ENCODE data around the gene C21orf91.

The C21orf91 gene

GRCh38 chr21:17819114-17819876 lies at the start of gene C21orf91:
TSS of gene C21orf91 (minus strand) at chr21:17819356. CDS start at chr21:17818318, 1,038 bp downstream.
- TF ChIP-seq CTCF (IDR thresholded peaks at IDR 0.05; ENCODE audit: control extremely low read depth, extremely low read depth, low read depth, missing control alignments), result no peak
- POLR2A ChIA-PET, result interaction anchor here (1.0 kb wide), 1 partner anchor 9 kb away, joined by 5 read pairs; no protein-coding TSS in a partner anchor
- CTCF ChIA-PET, result interaction anchor here (1.2 kb wide), 2 partner anchors 20 to 130 kb away, joined by 4 to 5 read pairs; no protein-coding TSS in a partner anchor
- DNase-seq (ENCODE audit: extremely low spot score), result peak; percentile 89

DNA sequence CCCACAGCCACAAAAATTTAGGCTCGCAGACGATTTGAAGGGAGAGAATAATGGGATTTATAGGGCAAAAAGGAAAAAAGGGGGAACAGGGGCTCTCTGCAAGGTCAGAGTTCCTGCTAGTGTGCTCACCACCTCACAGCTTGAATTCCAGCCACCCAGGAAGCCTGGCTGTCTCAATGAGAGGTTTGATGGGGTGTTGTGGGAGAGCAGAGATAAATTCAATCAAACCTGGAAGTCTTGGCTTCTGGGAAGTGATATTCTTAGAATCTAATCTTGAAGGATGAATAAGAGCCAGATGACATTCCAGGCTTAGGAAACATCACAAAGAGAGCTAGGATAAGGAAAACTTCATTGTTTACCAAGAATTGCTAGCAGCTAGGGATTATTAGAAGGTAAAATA lies 47.4 kb upstream of the C21orf91 start:
- no peak for TF ChIP-seq CTCF (IDR thresholded peaks at IDR 0.05; ENCODE audit: control extremely low read depth, extremely low read depth, low read depth, missing control alignments)
- CTCF ChIA-PET, result interaction anchor here (1.0 kb wide), 1 partner anchor 39 kb away, joined by 3 read pairs; no protein-coding TSS in a partner anchor
- POLR2A ChIA-PET, result no interaction called here
- no peak for DNase-seq (ENCODE audit: extremely low spot score)

- ChIA-PET POLR2A (no interaction called here), CTCF (interaction anchor here (1.2 kb wide), 1 partner anchor 14 kb away, joined by 3 read pairs; no protein-coding TSS in a partner anchor)
- no peak for TF ChIP-seq CTCF (IDR thresholded peaks at IDR 0.05; ENCODE audit: control extremely low read depth, extremely low read depth, low read depth, missing control alignments)
- DNase-seq (ENCODE audit: extremely low spot score), result no peak
These were observed 40.5 kb upstream of the C21orf91 start for GRCh38 chr21:17859661-17860060.

DNA sequence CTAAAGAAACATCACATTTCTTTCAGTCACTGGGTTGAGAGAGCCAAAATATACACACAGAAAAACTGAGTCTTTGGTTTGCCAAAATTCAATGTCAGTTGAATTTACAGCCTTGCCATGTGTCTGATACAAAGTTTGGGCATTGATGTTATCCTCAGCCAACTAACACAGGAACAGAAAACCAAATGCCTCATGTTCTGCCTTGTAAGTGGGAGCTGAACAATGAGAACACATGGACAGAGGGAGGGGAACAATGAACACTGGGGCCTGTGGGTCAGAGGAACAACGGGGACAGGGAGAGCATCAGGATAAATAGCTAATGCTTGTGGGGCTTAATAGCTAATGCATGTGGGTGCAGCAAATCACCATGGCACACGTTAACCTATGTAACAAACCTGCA lies 39.6 kb upstream of the C21orf91 start:
- ChIA-PET POLR2A (no interaction called here), CTCF (interaction anchor here (1.1 to 1.2 kb wide), 2 partner anchors 13 to 45 kb away, joined by 3 read pairs; no protein-coding TSS in a partner anchor)
- no peak for TF ChIP-seq CTCF (IDR thresholded peaks at IDR 0.05; ENCODE audit: control extremely low read depth, extremely low read depth, low read depth, missing control alignments)
- DNase-seq (ENCODE audit: extremely low spot score), result no peak

DNA sequence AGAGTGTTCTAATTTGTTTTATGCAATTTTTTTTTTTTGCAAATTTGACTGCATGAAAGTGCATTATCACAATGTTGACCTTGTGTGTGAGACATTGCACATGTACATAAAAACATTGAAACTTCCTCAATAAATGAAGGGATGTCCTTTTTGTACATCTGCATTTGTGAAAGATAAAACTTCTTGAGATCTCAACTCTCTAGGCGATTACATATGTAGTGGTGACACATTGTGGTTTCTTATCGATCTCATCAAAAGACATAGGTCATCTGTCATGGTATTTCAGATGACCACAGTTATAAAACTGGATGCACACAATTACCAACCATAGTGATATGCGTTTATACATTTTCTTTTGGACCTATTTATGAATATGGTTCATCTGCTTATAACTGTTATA lies 35.6 kb upstream of the C21orf91 start:
- CTCF ChIA-PET, result interaction anchor here (1.4 kb wide), 1 partner anchor 12 kb away, joined by 4 read pairs; no protein-coding TSS in a partner anchor

More for the DNA sequence above, 35.6 kb upstream of the C21orf91 start:
- POLR2A ChIA-PET, result no interaction called here
- DNase-seq (ENCODE audit: extremely low spot score), result no peak
- no peak for TF ChIP-seq CTCF (IDR thresholded peaks at IDR 0.05; ENCODE audit: control extremely low read depth, extremely low read depth, low read depth, missing control alignments)
